Mesothelial cell of epicardium (in vitro differentiated cells): ENCODE data around the gene MYBPC2. TPM values are rescaled to one million over a fixed set of nuclear protein-coding genes. Genes with fewer than 3 reads are reported as not detected.

Experiments used
- DNase-seq, 2 experiments: peaks; one replicate each; pipeline ENCODE4 v3.0.0; 2021; ENCODE audit warnings: low spot score in 2 of 2; ENCODE audit not compliant: unreplicated experiment in 2 of 2
- H3K27ac Mint-ChIP-seq: 2 replicates; pipeline ENCODE4 v1.8.0; 2021; ENCODE audit warnings: mixed read lengths
- H3K27me3 Mint-ChIP-seq: 2 replicates; pipeline ENCODE4 v1.8.0; 2021; ENCODE audit warnings: low read depth, mixed read lengths
- H3K36me3 Mint-ChIP-seq: 2 replicates; pipeline ENCODE4 v1.8.0; 2021; ENCODE audit warnings: mixed read lengths
- H3K4me1 Mint-ChIP-seq: 2 replicates; pipeline ENCODE4 v1.8.0; 2021; ENCODE audit warnings: mixed read lengths
- H3K4me3 Mint-ChIP-seq: 2 replicates; pipeline ENCODE4 v1.8.0; 2021; ENCODE audit warnings: mild to moderate bottlenecking, moderate library complexity, mixed read lengths
- H3K9me3 Mint-ChIP-seq: 2 replicates; pipeline ENCODE4 v1.8.0; 2021; ENCODE audit warnings: mixed read lengths
- total RNA-seq: library from RNA; stranded (reverse); gene quantifications from 3 replicates; pipeline ENCODE4 v1.2.1, GENCODE V29; 2021
- TF ChIP-seq, protein P1 (sequence below): fragments of 200-600 bp; sonication (generic); IDR thresholded peaks from one replicate; pipeline ENCODE4 v1.5.0; 2021; ENCODE audit warnings: antibody characterized with exemption; ENCODE audit not compliant: unreplicated experiment

MYBPC2 gene
- total RNA-seq, 1 donor from 2014 or later = 1.2 TPM

DNA sequence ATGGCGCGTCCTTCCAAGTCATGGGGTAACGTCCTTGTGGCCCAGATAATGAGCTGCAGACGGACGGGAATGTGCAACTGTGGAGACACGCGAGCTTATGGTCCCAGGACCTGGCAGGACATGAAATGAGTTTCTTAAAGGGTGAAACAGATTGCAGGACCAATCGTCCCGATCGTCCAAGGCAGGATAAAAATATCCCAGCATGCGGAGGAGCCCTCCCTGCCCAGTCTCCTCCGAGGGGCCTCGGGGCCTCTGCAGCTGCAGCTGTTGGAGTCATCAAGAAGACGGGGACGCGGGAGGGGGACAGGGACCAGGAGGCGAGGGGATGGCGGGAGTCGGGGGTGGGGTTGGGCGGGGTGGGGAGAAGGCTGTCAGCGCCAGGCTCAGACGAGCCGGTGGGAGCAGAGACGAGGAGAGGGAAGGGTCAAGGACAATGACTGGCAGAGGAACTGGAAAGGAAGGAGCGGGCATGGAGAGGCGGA, 58.3 kb downstream of the MYBPC2 start:
- peaks cover 6% of the 10 kb centered on the region for H3K36me3 Mint-ChIP-seq
- H3K9me3 Mint-ChIP-seq = no peaks in the 10 kb centered on the region
- H3K27ac Mint-ChIP-seq = peak overlapping the region; percentile 11
- TF ChIP-seq, protein P1, sequence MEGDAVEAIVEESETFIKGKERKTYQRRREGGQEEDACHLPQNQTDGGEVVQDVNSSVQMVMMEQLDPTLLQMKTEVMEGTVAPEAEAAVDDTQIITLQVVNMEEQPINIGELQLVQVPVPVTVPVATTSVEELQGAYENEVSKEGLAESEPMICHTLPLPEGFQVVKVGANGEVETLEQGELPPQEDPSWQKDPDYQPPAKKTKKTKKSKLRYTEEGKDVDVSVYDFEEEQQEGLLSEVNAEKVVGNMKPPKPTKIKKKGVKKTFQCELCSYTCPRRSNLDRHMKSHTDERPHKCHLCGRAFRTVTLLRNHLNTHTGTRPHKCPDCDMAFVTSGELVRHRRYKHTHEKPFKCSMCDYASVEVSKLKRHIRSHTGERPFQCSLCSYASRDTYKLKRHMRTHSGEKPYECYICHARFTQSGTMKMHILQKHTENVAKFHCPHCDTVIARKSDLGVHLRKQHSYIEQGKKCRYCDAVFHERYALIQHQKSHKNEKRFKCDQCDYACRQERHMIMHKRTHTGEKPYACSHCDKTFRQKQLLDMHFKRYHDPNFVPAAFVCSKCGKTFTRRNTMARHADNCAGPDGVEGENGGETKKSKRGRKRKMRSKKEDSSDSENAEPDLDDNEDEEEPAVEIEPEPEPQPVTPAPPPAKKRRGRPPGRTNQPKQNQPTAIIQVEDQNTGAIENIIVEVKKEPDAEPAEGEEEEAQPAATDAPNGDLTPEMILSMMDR = no peak
- H3K27me3 Mint-ChIP-seq = peaks cover 82% of the 10 kb centered on the region
- H3K4me1 Mint-ChIP-seq = peaks cover 38% of the 10 kb centered on the region
- no peak for DNase-seq
- peak overlapping the region; percentile 14 for H3K4me3 Mint-ChIP-seq

DNA sequence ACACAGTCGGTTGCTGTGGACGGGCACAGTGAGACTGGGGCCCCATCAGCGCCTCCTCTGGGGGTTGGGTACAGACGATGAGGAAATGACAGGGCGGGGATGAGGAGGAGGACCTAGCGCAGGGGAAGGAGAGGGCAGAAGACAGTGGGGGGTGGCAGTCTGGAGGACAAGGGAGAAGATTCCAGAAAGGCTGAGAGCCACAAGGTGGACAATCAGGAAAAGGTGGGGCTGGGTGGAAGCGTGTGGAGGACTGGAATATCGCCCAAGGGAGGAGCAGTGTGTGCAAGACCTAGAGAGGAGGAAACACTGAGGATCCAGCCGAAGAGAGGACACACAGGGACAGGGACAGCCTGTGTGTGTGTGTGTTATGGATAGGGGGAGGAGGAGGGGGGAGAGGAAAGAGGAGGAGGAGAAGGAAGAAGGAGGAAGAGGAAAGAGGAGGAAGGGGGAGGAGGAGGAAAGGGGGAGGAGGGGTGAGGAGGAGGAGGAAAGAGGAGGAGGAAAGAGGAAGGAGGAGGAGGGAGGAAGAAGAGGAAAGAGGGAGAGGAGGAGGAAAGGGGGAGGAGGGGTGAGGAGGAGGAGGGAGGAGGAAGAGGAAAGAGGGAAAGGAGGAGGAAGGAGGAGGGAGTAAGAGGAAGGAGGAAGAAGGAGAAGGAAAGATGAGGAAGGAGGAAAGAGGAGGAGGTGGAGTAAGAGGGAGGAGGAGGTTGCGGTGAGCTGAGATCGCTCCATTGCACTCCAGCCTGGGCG, 59.8 kb downstream of the MYBPC2 start:
- Mint-ChIP-seq H3K36me3 (peaks cover 6% of the 10 kb centered on the region), H3K27ac (no peak overlapping the region), H3K4me3 (peak overlapping the region; percentile 46), H3K9me3 (no peaks in the 10 kb centered on the region), H3K27me3 (peaks cover 80% of the 10 kb centered on the region), H3K4me1 (peaks cover 38% of the 10 kb centered on the region)
- TF ChIP-seq, protein P1 = no peak
- no peak for DNase-seq

DNA sequence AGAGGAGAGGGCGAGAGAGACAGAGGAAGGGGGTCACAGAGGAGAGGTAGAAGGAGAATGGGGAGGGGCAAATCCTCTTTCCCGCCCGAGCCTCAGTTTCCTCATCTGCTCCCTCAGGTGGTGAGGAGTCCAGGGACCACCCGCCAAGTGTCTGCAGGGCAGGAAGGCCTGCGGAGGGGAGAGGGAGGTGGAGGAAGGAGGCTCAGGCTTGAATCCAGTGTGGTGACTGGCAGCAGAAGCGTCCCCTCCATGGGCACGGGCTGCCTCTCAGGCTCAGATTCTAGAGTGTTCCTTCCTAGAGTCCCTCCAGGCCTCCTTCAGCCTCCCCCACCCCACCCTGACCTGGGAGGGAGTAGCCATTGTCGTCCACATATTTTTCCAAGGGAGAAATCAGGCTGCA, 60.5 kb downstream of the MYBPC2 start:
- TF ChIP-seq, protein P1 = no peak
- Mint-ChIP-seq H3K4me3 (no peak overlapping the region), H3K4me1 (peaks cover 35% of the 10 kb centered on the region), H3K9me3 (no peaks in the 10 kb centered on the region), H3K27me3 (peaks cover 74% of the 10 kb centered on the region), H3K36me3 (peaks cover 6% of the 10 kb centered on the region), H3K27ac (no peak overlapping the region)
- no peak for DNase-seq

DNA sequence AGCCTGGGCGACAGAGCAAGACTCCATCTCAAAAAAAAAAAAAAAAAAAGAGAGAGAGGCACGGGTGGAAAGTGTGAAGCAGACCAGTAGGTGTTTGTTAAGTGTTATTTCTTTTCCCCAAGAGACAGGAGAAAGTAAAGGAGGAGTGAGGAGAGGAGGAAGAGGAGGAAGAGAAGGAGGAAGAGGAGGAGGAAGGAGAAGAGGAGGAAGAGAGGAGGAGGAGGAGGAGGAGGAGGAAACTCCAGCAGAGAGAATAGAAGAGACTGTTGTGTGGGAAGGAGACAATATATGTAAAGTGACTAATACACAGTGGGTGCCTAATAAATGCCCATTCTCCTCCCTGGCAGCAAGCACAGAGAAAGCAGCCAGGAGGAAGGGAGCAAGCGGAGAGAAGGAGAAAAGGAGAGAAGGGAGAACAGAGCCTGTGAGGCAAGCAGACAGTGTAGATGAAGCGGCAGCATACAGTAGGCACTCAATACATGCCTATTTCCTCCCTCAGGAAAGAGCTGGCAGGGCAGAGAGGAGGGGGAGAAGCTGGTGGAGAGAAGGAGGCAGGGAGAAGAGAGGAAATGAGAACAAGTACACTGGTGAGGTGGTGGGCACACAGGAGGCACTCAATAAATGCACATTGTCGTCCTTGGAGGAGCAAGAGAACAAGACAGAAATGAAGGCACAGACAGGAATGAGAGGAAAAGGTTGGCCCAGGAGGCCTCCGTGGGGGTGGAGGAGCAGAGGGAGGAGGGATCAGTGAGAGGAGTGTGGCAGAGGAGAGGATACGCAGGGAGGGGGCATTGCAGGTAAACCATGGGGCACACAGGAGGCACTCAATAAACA, 61.7 kb downstream of the MYBPC2 start:
- Mint-ChIP-seq H3K27me3 (peaks cover 62% of the 10 kb centered on the region), H3K9me3 (no peaks in the 10 kb centered on the region), H3K27ac (no peak overlapping the region), H3K4me3 (no peak overlapping the region), H3K36me3 (peaks cover 6% of the 10 kb centered on the region), H3K4me1 (peaks cover 24% of the 10 kb centered on the region)
- DNase-seq = no peak
- TF ChIP-seq, protein P1 = no peak

DNA sequence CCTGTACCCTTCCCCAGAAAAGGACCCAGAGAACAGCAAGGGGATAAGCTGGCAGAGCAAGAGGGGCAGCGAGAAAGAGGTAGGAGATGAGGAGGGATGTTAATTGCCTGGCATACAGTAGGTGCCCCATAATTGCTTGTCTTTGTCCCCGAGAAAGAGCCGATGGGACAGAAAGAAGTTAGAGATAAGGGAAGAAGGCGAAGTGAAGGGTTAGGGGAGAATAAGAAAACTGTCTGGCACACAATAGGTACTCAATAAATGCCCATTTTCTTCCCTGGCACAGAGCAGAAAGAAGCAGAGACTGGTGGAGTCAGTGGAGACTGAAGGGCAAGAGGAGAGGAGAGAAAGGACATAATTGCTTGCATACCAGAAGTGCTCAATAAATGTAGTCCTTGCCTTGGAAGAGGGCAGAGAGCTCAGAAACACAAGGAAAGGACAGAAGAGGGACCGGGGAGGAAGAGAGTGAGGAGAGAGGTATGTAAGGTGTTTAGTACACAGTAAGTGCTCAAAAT, 62.4 kb downstream of the MYBPC2 start:
- Mint-ChIP-seq H3K27me3 (peaks cover 58% of the 10 kb centered on the region), H3K36me3 (peaks cover 6% of the 10 kb centered on the region), H3K4me3 (no peak overlapping the region), H3K27ac (no peak overlapping the region), H3K9me3 (no peaks in the 10 kb centered on the region), H3K4me1 (peaks cover 20% of the 10 kb centered on the region)
- TF ChIP-seq, protein P1 = no peak
- no peak for DNase-seq
